Neural cell (in vitro differentiated cells): Measurements from ENCODE around the gene MST1. TPM values are rescaled to one million over a fixed set of nuclear protein-coding genes. Genes with fewer than 3 reads are reported as not detected.

ENCODE experiments used
- H2AFZ ChIP-seq: fragments of 200-600, 300-800 bp; sonication (generic), shearing (Covaris generic); 2 replicates; pipeline ENCODE4 v1.6.0; 2014; ENCODE audit warnings: low read depth, mild to moderate bottlenecking, antibody characterized with exemption, low read length, moderate library complexity
- H3F3A ChIP-seq: fragments of 200-600 bp; shearing (Covaris generic); 2 replicates; pipeline ENCODE4 v1.6.1; 2016; ENCODE audit warnings: mild to moderate bottlenecking, moderate library complexity, mixed read lengths, antibody characterized with exemption, low read length; ENCODE audit not compliant: insufficient read depth, poor library complexity, severe bottlenecking
- H3K27ac ChIP-seq: fragments of 200-600, 300-800 bp; sonication (generic), shearing (Covaris generic); 2 replicates; pipeline ENCODE4 v1.5.1; 2014; ENCODE audit warnings: mild to moderate bottlenecking, low read length, moderate library complexity
- H3K27me3 ChIP-seq: fragments of 300-800, 200-600 bp; sonication (generic), shearing (Covaris generic); 2 replicates; pipeline ENCODE4 v1.6.0; 2014; ENCODE audit warnings: mild to moderate bottlenecking, low read depth, low read length, moderate library complexity; ENCODE audit not compliant: insufficient read depth
- H3K36me3 ChIP-seq: fragments of 300-800, 200-600 bp; sonication (generic), shearing (Covaris generic); 2 replicates; pipeline ENCODE4 v1.5.1; 2014; ENCODE audit warnings: mild to moderate bottlenecking, antibody characterized with exemption, low read length, moderate library complexity; ENCODE audit not compliant: insufficient read depth
- H3K4me2 ChIP-seq: fragments of 300-800, 200-600 bp; sonication (generic), shearing (Covaris generic); 2 replicates; pipeline ENCODE4 v1.6.0; 2014; ENCODE audit warnings: mild to moderate bottlenecking, low read length
- H3K4me3 ChIP-seq: fragments of 300-800, 200-600 bp; sonication (generic), shearing (Covaris generic); 2 replicates; pipeline ENCODE4 v1.5.1; 2014; ENCODE audit warnings: mild to moderate bottlenecking, low read length, moderate library complexity
- H3K79me2 ChIP-seq: fragments of 200-600 bp; shearing (Covaris generic); replicated peaks from 2 replicates; pipeline ENCODE4 v1.6.0; 2014; ENCODE audit warnings: mild to moderate bottlenecking, low read length, moderate library complexity; ENCODE audit not compliant: insufficient read depth
- H3K9ac ChIP-seq: fragments of 300-800, 200-600 bp; sonication (generic), shearing (Covaris generic); 2 replicates; pipeline ENCODE4 v1.6.1; 2016; ENCODE audit warnings: mild to moderate bottlenecking, low read length, mixed read lengths
- H3K9me2 ChIP-seq: fragments of 200-600 bp; shearing (Covaris generic); 2 replicates; pipeline ENCODE4 v1.6.1; 2016; ENCODE audit warnings: mild to moderate bottlenecking, low read length, mixed read lengths; ENCODE audit not compliant: insufficient read depth
- H3K9me3 ChIP-seq: fragments of 200-600, 300-800 bp; sonication (generic), shearing (Covaris generic); 2 replicates; pipeline ENCODE4 v1.6.1; 2016; ENCODE audit warnings: mild to moderate bottlenecking, mixed run types, low read length, moderate library complexity, mixed read lengths
- H4K20me1 ChIP-seq: fragments of 200-600 bp; shearing (Covaris generic); 2 replicates; pipeline ENCODE4 v1.6.1; 2016; ENCODE audit warnings: mild to moderate bottlenecking, mixed run types; ENCODE audit not compliant: insufficient read depth
- EP300 ChIP-seq: fragments of 450-650 bp; conservative IDR thresholded peaks from 2 replicates; pipeline ENCODE4 v1.6.1; 2014; ENCODE audit warnings: antibody characterized with exemption, mild to moderate bottlenecking, moderate library complexity; ENCODE audit not compliant: poor library complexity, severe bottlenecking
- EZH2 ChIP-seq: fragments of 200-600, 300-800 bp; shearing (Covaris generic), sonication (generic); IDR thresholded peaks from 2 replicates; pipeline ENCODE4 v1.6.1; 2014; ENCODE audit warnings: antibody characterized with exemption, low read length, borderline replicate concordance, mild to moderate bottlenecking; ENCODE audit not compliant: insufficient read depth, poor library complexity, severe bottlenecking
- MXI1 ChIP-seq: fragments of 450-650 bp; conservative IDR thresholded peaks from 2 replicates; pipeline ENCODE4 v1.6.1; 2014; ENCODE audit warnings: antibody characterized with exemption, mild to moderate bottlenecking; ENCODE audit not compliant: poor library complexity, severe bottlenecking
- POLR2AphosphoS5 ChIP-seq: IDR thresholded peaks from 2 replicates; pipeline ENCODE4 v1.6.1; 2012
- RAD21 ChIP-seq: fragments of 450-650 bp; conservative IDR thresholded peaks from 2 replicates; pipeline ENCODE4 v1.6.1; 2014; ENCODE audit warnings: antibody characterized with exemption, mild to moderate bottlenecking, moderate library complexity
- SMC3 ChIP-seq: fragments of 450-650 bp; conservative IDR thresholded peaks from 2 replicates; pipeline ENCODE4 v1.6.1; 2014; ENCODE audit warnings: antibody characterized with exemption, mild to moderate bottlenecking, moderate library complexity; ENCODE audit not compliant: poor library complexity
- TAF1 ChIP-seq: IDR thresholded peaks from 2 replicates; pipeline ENCODE4 v1.6.1; 2012; ENCODE audit warnings: low read depth
- polyA plus RNA-seq: library from polyadenylated mRNA; depleted of rRNA; stranded (reverse); fragments of >200 nt; gene quantifications from 2 replicates; pipeline ENCODE4 v1.2.3, GENCODE V29; 2014
- TF ChIP-seq, protein P1 (sequence below): IDR thresholded peaks from 2 replicates; pipeline ENCODE4 v1.6.1; 2012; ENCODE audit warnings: borderline replicate concordance
- TF ChIP-seq, protein P2 (sequence below): fragments of 450-650 bp; IDR thresholded peaks from 2 replicates; pipeline ENCODE4 v1.5.1; 2014; ENCODE audit warnings: antibody characterized with exemption, mild to moderate bottlenecking, moderate library complexity; ENCODE audit not compliant: poor library complexity, severe bottlenecking

The MST1 gene
- polyA plus RNA-seq, 1 donor from 2014 or later = 64.0 TPM

DNA sequence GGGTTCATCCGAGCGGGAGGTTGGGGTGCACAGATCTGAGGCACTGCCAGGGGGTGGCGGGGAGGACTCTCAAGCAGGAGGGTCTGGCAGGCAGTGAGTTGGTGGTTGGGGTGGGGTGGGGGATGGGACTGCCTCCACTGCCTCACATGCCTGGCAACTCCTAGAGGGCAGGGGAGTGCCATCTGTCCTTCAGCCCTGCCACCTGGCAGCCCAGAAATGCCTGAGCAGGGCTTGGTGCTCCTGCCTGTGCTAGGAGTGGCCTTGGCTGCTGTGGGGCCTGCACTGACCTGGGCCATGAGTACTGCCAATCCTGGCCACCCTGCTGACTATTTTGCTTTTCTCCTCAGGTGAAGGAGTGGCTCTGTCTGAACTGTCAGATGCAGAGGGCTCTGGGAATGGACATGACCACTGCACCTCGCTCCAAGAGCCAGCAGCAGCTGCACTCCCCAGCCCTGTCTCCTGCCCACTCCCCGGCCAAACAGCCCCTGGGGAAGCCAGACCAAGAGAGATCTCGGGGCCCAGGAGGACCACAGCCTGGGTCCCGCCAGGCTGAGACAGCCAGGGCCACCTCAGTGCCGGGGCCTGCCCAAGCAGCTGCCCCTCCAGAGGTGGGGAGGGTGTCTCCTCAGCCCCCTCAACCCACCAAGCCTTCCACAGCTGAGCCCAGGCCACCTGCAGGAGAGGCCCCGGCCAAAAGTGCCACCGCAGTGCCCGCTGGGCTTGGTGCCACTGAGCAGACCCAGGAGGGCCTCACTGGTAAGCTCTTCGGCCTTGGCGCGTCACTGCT is 47.2 kb downstream of the MST1 start:
- Histone ChIP-seq H3K9ac (no peak overlapping the region), H3K36me3 (no peaks in the 10 kb centered on the region)

DNA sequence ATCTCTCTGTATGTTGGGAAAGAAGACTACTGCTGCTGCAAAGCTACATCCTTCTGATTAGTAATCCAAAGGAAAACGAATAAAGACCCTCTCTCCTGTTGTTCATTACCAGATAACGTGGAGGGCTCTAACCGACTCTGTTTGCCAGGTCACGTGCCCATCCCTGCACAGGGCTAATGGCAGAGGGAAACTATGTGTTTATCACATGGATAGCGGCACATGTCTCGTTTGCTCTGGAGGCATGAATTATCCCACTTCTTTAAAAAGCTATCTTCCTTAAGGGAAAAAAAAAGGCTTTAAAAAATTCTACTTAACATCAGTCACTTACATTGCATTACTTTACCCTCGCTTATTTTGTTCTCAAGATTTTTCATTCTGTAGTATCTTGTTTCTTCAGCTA is 48.0 kb downstream of the MST1 start:
- peaks cover 3% of the 10 kb centered on the region for H4K20me1 ChIP-seq
- no peak overlapping the region for H3K4me2 ChIP-seq
- no peaks in the 10 kb centered on the region for H3K9me2 ChIP-seq
- H3K4me3 ChIP-seq = no peak overlapping the region
- no peaks in the 10 kb centered on the region for H3F3A ChIP-seq
- no peak overlapping the region for H3K9ac ChIP-seq
- no peaks in the 10 kb centered on the region for H3K79me2 ChIP-seq
- TF ChIP-seq, protein P1, sequence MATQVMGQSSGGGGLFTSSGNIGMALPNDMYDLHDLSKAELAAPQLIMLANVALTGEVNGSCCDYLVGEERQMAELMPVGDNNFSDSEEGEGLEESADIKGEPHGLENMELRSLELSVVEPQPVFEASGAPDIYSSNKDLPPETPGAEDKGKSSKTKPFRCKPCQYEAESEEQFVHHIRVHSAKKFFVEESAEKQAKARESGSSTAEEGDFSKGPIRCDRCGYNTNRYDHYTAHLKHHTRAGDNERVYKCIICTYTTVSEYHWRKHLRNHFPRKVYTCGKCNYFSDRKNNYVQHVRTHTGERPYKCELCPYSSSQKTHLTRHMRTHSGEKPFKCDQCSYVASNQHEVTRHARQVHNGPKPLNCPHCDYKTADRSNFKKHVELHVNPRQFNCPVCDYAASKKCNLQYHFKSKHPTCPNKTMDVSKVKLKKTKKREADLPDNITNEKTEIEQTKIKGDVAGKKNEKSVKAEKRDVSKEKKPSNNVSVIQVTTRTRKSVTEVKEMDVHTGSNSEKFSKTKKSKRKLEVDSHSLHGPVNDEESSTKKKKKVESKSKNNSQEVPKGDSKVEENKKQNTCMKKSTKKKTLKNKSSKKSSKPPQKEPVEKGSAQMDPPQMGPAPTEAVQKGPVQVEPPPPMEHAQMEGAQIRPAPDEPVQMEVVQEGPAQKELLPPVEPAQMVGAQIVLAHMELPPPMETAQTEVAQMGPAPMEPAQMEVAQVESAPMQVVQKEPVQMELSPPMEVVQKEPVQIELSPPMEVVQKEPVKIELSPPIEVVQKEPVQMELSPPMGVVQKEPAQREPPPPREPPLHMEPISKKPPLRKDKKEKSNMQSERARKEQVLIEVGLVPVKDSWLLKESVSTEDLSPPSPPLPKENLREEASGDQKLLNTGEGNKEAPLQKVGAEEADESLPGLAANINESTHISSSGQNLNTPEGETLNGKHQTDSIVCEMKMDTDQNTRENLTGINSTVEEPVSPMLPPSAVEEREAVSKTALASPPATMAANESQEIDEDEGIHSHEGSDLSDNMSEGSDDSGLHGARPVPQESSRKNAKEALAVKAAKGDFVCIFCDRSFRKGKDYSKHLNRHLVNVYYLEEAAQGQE = no peak
- TF ChIP-seq RAD21 (no peak), TAF1 (no peak), EP300 (no peak), POLR2AphosphoS5 (no peak)
- TF ChIP-seq, protein P2, sequence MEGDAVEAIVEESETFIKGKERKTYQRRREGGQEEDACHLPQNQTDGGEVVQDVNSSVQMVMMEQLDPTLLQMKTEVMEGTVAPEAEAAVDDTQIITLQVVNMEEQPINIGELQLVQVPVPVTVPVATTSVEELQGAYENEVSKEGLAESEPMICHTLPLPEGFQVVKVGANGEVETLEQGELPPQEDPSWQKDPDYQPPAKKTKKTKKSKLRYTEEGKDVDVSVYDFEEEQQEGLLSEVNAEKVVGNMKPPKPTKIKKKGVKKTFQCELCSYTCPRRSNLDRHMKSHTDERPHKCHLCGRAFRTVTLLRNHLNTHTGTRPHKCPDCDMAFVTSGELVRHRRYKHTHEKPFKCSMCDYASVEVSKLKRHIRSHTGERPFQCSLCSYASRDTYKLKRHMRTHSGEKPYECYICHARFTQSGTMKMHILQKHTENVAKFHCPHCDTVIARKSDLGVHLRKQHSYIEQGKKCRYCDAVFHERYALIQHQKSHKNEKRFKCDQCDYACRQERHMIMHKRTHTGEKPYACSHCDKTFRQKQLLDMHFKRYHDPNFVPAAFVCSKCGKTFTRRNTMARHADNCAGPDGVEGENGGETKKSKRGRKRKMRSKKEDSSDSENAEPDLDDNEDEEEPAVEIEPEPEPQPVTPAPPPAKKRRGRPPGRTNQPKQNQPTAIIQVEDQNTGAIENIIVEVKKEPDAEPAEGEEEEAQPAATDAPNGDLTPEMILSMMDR = no peak
- H3K36me3 ChIP-seq = no peaks in the 10 kb centered on the region
- H3K27ac ChIP-seq = no peak overlapping the region
- no peak overlapping the region for H2AFZ ChIP-seq
- H3K27me3 ChIP-seq = no peaks in the 10 kb centered on the region
- no peaks in the 10 kb centered on the region for H3K9me3 ChIP-seq

More for the DNA sequence above, 47.2 kb downstream of the MST1 start:
- no peaks in the 10 kb centered on the region for H3F3A ChIP-seq
- no peak overlapping the region for H3K4me3 ChIP-seq
- H3K4me2 ChIP-seq = no peak overlapping the region
- H3K9me2 ChIP-seq = no peaks in the 10 kb centered on the region
- peaks cover 3% of the 10 kb centered on the region for H4K20me1 ChIP-seq
- H3K79me2 ChIP-seq = no peaks in the 10 kb centered on the region
- no peak overlapping the region for H2AFZ ChIP-seq
- no peak for TF ChIP-seq TAF1
- TF ChIP-seq, protein P1 = no peak
- no peak for TF ChIP-seq EP300
- no peak for TF ChIP-seq RAD21
- TF ChIP-seq POLR2AphosphoS5 = no peak
- TF ChIP-seq SMC3 = no peak
- TF ChIP-seq, protein P2 = no peak
- no peak for TF ChIP-seq EZH2
- no peak for TF ChIP-seq MXI1
- H3K9me3 ChIP-seq = no peaks in the 10 kb centered on the region
- H3K27ac ChIP-seq = no peak overlapping the region
- H3K27me3 ChIP-seq = no peaks in the 10 kb centered on the region
